HepG2 (cell line): ENCODE measurements around the gene NDUFB5. TPM values are rescaled to one million over a fixed set of nuclear protein-coding genes. Genes with fewer than 3 reads are reported as not detected.

Experiments
- ATAC-seq: fragments of 200-7000 bp; cut with Tn5 transposase; 3 replicates; pipeline ENCODE4 v1.9.1; 2020; ENCODE audit warnings: mild to moderate bottlenecking, moderate library complexity
- BruUV-seq: library from RNA; stranded (reverse); fragments of 400-500 nt; replicated peaks from 2 replicates; lab custom pipeline; 2021; lab: Mats Ljungman, UMichigan
- CTCF ChIA-PET: fragments of 300-600 bp; formaldehyde crosslinking; extraction: SDS; loops from one replicate; lab custom pipeline; 2021; ENCODE audit warnings: low total read pairs, inconsistent platforms, low intra/inter-chr PET ratio; lab: Yijun Ruan, JAX
- POLR2A ChIA-PET: fragments of 350-600 bp; sonication (Branson Sonifier 250); formaldehyde crosslinking; loops from one replicate; lab custom pipeline; 2020; ENCODE audit warnings: antibody characterized with exemption, inconsistent platforms; lab: Yijun Ruan, JAX
- DNase-seq: peaks from one replicate; pipeline ENCODE4 v3.0.0-alpha.2; 2015; ENCODE audit warnings: low spot score
- FAIRE-seq: peaks from 3 replicates; lab custom pipeline; 2011; peaks lifted over from hg19 to GRCh38; lab: Jason Lieb, UNC
- H2AFZ ChIP-seq: one replicate; pipeline ENCODE4 v1.6.1; 2011; ENCODE audit warnings: low read length, inconsistent platforms
- H3K27ac ChIP-seq: fragments of 300-600 bp; 3 replicates; pipeline ENCODE4 v1.8.0; 2011; ENCODE audit warnings: mixed run types, mild to moderate bottlenecking, mixed read lengths, low read length, inconsistent platforms; ENCODE audit not compliant: insufficient read depth; ENCODE audit errors: extremely low read length
- H3K27me3 ChIP-seq, 2 experiments: fragments of 200-600 bp in 1 of 2; 2 replicates in 1 of 2; 3 replicates in 1 of 2; pipeline versions ENCODE4 v1.6.0 to v1.8.0; 2011; ENCODE audit warnings: low read length in 2 of 2, mild to moderate bottlenecking in 2 of 2, moderate library complexity in 2 of 2, inconsistent platforms in 1 of 2; ENCODE audit not compliant: insufficient read depth in 2 of 2, control insufficient read depth in 1 of 2
- H3K36me3 ChIP-seq, 2 experiments: fragments of 200-600 bp in 1 of 2; replicated peaks in 1 of 2; 2 replicates in 1 of 2; 3 replicates in 1 of 2; pipeline versions ENCODE4 v1.5.1 to v1.8.0; 2011; ENCODE audit warnings: low read length in 2 of 2, inconsistent platforms in 1 of 2; ENCODE audit not compliant: insufficient read depth in 2 of 2, control insufficient read depth in 1 of 2
- H3K4me1 ChIP-seq: 2 replicates; pipeline ENCODE4 v1.5.1; 2012; ENCODE audit warnings: low read length, inconsistent platforms; ENCODE audit not compliant: insufficient read depth
- H3K4me2 ChIP-seq: 2 replicates; pipeline ENCODE4 v1.6.0; 2011; ENCODE audit warnings: low read depth, low read length, inconsistent platforms
- H3K4me3 ChIP-seq, 3 experiments: fragments of 200-600 bp in 1 of 3; sonication (generic), shearing (Covaris generic) in 1 of 3; replicated peaks in 1 of 3; 2 replicates each; pipeline ENCODE4 v1.5.1; 2011 to 2016; ENCODE audit warnings: low read length in 3 of 3, inconsistent platforms in 2 of 3, low read depth in 2 of 3, mild to moderate bottlenecking in 2 of 3, control low read depth in 1 of 3, mixed read lengths in 1 of 3; ENCODE audit not compliant: insufficient read depth in 1 of 3
- H3K79me2 ChIP-seq: one replicate; pipeline ENCODE4 v1.6.1; 2011; ENCODE audit warnings: low read length, inconsistent platforms; ENCODE audit not compliant: insufficient read depth
- H3K9ac ChIP-seq: 2 replicates; pipeline ENCODE4 v1.6.0; 2011; ENCODE audit warnings: mild to moderate bottlenecking, low read depth, low read length, inconsistent platforms; ENCODE audit not compliant: insufficient read depth
- H3K9me3 ChIP-seq: 2 replicates; pipeline ENCODE4 v1.5.1; 2012; ENCODE audit warnings: mild to moderate bottlenecking, low read length
- H4K20me1 ChIP-seq: 2 replicates; pipeline ENCODE4 v1.6.0; 2011; ENCODE audit warnings: inconsistent platforms, mild to moderate bottlenecking, low read length, moderate library complexity; ENCODE audit not compliant: insufficient read depth
- SNAPC4 ChIP-seq: sonication (generic); formaldehyde crosslinking; IDR thresholded peaks from 2 replicates; pipeline ENCODE4 v1.4.0; 2020; ENCODE audit warnings: mild to moderate bottlenecking, missing genetic modification reagents
- ZNF3 ChIP-seq: IDR thresholded peaks from 2 replicates; pipeline ENCODE4 v1.7.0; 2017; ENCODE audit warnings: inconsistent platforms
- WGBS: methylation state at CpG from one replicate; pipeline ENCODE4 v1.1.6; 2017; ENCODE audit warnings: low lambda C conversion rate; 5-methylcytosine and 5-hydroxymethylcytosine counted together
- in situ Hi-C: cut with HindIII; loops from 2 replicates; pipeline ENCODE4 v1.10.0; 2017; ENCODE audit warnings: low pct_unique_long_range_greater_than_20kb; ENCODE audit not compliant: extremely low pct_ligation_motif_present
- intact Hi-C: fragments of 100-400 bp; cut with micrococcal nuclease; formaldehyde crosslinking; loops from one replicate; pipeline ENCODE4 v1.10.0; 2022; ENCODE audit not compliant: unreplicated experiment
- polyA plus RNA-seq, 8 experiments: library from polyadenylated mRNA; depleted of rRNA in 3 of 8; stranded (reverse) in 7 of 8; unstranded in 1 of 8; fragments of >200 nt; fragmentation: Illumina TruSeq in 4 of 8; extraction: Trizol in 4 of 8; gene quantifications; 2 replicates each; pipeline versions ENCODE4 v1.2.1 to v1.2.3, GENCODE V29; 2011 to 2016; ENCODE audit warnings: low read depth in 4 of 8, missing spikeins in 1 of 8, mixed read lengths in 1 of 8; ENCODE audit not compliant: insufficient read depth in 1 of 8
- total RNA-seq, 5 experiments: library from RNA; depleted of rRNA; stranded (reverse); fragments of >200 nt; fragmentation: Illumina TruSeq; extraction: Trizol; gene quantifications; 2 replicates each; pipeline ENCODE4 v1.2.3, GENCODE V29; 2016; ENCODE audit warnings: low read depth in 1 of 5

The NDUFB5 gene
- total and polyA plus RNA-seq, 2 of the 13 experiments (the other 11 are each of a cell fraction or from before 2014, with no cell fraction given): 43.3 to 120 TPM

DNA sequence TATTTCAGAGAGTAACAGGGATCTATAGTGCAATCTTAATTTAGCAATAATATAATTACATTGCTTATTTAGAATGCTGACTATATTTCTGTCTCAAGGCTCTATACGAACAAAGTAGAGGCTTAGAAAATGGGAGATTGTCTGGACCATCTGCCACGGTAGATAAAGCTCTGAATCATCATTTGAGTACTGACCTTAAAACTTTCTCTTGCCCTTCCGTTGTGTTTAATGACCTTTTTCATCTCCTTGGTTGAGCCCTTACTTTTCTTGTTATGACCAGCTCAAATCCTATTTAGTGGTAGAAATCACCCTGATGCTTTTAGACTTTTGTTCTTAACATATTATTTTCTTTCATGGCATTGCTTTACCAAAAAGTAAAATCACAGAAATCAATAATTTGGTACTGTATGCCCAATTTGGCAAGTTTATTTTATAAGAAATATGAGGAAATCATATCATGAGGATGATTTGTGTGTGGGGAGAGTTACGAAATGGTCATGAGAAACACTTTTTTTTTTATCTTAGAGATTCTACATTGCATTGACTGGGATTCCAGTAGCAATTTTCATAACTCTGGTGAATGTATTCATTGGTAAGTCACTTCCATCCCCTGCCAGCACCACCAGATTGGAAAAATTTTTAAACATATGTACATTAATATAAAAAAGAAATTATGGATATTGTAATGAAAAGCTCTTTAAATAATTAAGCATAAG, 11.0 kb downstream of the NDUFB5 start:
- Histone ChIP-seq H3K27me3 (no peaks in the 10 kb centered on the region), H3K9ac (no peak overlapping the region), H3K79me2 (peaks cover 3% of the 10 kb centered on the region), H3K36me3 (peaks cover 0 to 7% of the 10 kb centered on the region in 2 experiments; a peak in 3 of 5 replicates), H3K27ac (no peak overlapping the region), H3K4me2 (no peak overlapping the region), H4K20me1 (no peaks in the 10 kb centered on the region), H2AFZ (no peak overlapping the region), H3K4me3 (no peak overlapping the region), H3K4me1 (no peaks in the 10 kb centered on the region), H3K9me3 (no peaks in the 10 kb centered on the region)
- ChIA-PET CTCF (no interaction called here), POLR2A (interaction anchor here (2.3 kb wide), 1 partner anchor 11 kb away, joined by 6 read pairs; the partner anchor contains the start of genes MRPL47 and NDUFB5)
- no peak for ATAC-seq
- no peak for FAIRE-seq
- DNase-seq: no peak
- in situ Hi-C loops: no loop called here
- intact Hi-C loops: no loop called here
- 97% methylated on average over 4 of the region's 4 CpGs for WGBS
- no TSS peak for BruUV-seq
- no peak for TF ChIP-seq ZNF3 (CRISPR knock-in tag)

- no peaks in the 10 kb centered on the region for H3K9me3 ChIP-seq
- no peak overlapping the region for H3K4me2 ChIP-seq
- H3K36me3 ChIP-seq: peaks cover 4 to 36% of the 10 kb centered on the region in 2 experiments; a peak in 4 of 5 replicates
- POLR2A ChIA-PET: no interaction called here
- no TSS peak for BruUV-seq
- WGBS: 90% methylated on average over 2 of the region's 2 CpGs
- no peaks in the 10 kb centered on the region for H3K79me2 ChIP-seq
- intact Hi-C loops (no loop called here), in situ Hi-C loops (no loop called here)
- CTCF ChIA-PET: no interaction called here
- FAIRE-seq: no peak
- no peaks in the 10 kb centered on the region for H3K27me3 ChIP-seq
- no peak overlapping the region for H2AFZ ChIP-seq
- no peak for DNase-seq
- no peak overlapping the region for H3K27ac ChIP-seq
- H3K9ac ChIP-seq: no peak overlapping the region
- ATAC-seq: no peak
- H4K20me1 ChIP-seq: no peaks in the 10 kb centered on the region
- TF ChIP-seq SNAPC4 (CRISPR knock-in tag): no peak
- H3K4me1 ChIP-seq: no peaks in the 10 kb centered on the region
- no peak overlapping the region for H3K4me3 ChIP-seq
These were observed 17.4 kb downstream of the NDUFB5 start for GRCh38 chr3:179622023-179622422.
